Loucy (cell line): ENCODE data around the gene CCM2L.

ENCODE experiments used
- EZH2phosphoT487 ChIP-seq: fragments of 200-600 bp; IDR thresholded peaks from 2 replicates; pipeline ENCODE4 v1.6.1; 2018; ENCODE audit warnings: antibody characterized with exemption, mild to moderate bottlenecking, moderate library complexity, borderline replicate concordance
- TF ChIP-seq, protein P1 (sequence below): fragments of 200-600 bp; sonication (generic); conservative IDR thresholded peaks from 2 replicates; pipeline ENCODE4 v1.5.1; 2014; ENCODE audit warnings: mild to moderate bottlenecking, antibody characterized with exemption, low read length

DNA sequence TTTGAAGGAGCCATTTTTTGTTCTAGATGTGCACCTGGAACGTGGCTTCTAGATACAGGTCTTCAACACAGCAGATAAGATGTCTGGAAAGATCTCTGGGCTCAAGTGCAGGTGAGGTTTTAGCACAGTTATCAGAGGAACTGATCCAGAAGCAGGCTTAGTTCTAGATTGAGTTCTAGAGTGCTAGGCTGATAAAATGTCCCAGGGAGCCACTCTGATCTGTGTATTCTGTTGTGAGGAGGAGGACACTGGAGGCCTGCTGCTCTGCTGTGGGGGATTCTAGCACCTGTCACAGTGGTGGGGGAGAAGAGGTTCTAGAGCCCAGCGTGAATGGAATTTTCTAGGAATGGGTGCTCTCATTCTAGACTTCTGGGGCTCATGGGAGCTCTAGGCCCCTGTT is 12.0 kb upstream of the CCM2L start:
- TF ChIP-seq, protein P1, sequence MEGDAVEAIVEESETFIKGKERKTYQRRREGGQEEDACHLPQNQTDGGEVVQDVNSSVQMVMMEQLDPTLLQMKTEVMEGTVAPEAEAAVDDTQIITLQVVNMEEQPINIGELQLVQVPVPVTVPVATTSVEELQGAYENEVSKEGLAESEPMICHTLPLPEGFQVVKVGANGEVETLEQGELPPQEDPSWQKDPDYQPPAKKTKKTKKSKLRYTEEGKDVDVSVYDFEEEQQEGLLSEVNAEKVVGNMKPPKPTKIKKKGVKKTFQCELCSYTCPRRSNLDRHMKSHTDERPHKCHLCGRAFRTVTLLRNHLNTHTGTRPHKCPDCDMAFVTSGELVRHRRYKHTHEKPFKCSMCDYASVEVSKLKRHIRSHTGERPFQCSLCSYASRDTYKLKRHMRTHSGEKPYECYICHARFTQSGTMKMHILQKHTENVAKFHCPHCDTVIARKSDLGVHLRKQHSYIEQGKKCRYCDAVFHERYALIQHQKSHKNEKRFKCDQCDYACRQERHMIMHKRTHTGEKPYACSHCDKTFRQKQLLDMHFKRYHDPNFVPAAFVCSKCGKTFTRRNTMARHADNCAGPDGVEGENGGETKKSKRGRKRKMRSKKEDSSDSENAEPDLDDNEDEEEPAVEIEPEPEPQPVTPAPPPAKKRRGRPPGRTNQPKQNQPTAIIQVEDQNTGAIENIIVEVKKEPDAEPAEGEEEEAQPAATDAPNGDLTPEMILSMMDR = no peak
- no peak for TF ChIP-seq EZH2phosphoT487
